SIG-M5 treated with dmso at 0.1 percent for 504 hours (cell line): ENCODE data around the gene EHD3.

ENCODE experiments used
- DNase-seq: peaks from one replicate; lab custom pipeline; 2025; ENCODE audit not compliant: unreplicated experiment; lab: John Stamatoyannopoulos, UW

Gene EHD3

GRCh38 chr2:31233741-31234682, at the start of gene EHD3:
Gene EHD3 (plus strand): TSS chr2:31234152. CDS start chr2:31234622, 470 bp downstream.
- peak; percentile 72 for DNase-seq

GRCh38 chr2:31187166-31187565, 46.8 kb upstream of the EHD3 start:
- no peak for DNase-seq

- DNase-seq: no peak
These were observed 45.8 kb upstream of the EHD3 start for GRCh38 chr2:31188131-31188530.

GRCh38 chr2:31189141-31189540, 44.8 kb upstream of the EHD3 start:
- no peak for DNase-seq

- DNase-seq: no peak
These were observed 43.8 kb upstream of the EHD3 start for GRCh38 chr2:31190188-31190587.

GRCh38 chr2:31191931-31192330, 42.0 kb upstream of the EHD3 start:
- DNase-seq: no peak

- DNase-seq: no peak
These were observed 41.6 kb upstream of the EHD3 start for GRCh38 chr2:31192396-31192795.

GRCh38 chr2:31192851-31193392, 41.0 kb upstream of the EHD3 start:
- DNase-seq: no peak

- DNase-seq: no peak
These were observed 40.1 kb upstream of the EHD3 start for GRCh38 chr2:31193806-31194205.

GRCh38 chr2:31196622-31197021, 37.3 kb upstream of the EHD3 start:
- DNase-seq: no peak

- no peak for DNase-seq
These were observed 36.8 kb upstream of the EHD3 start for GRCh38 chr2:31197166-31197565.

GRCh38 chr2:31197669-31198068, 36.3 kb upstream of the EHD3 start:
- no peak for DNase-seq

GRCh38 chr2:31199206-31199605, 34.7 kb upstream of the EHD3 start:
- DNase-seq: no peak

GRCh38 chr2:31200972-31201371, 33.0 kb upstream of the EHD3 start:
- DNase-seq: no peak

- DNase-seq: no peak
These were observed 31.9 kb upstream of the EHD3 start for GRCh38 chr2:31202041-31202440.

- DNase-seq: no peak
These were observed 31.1 kb upstream of the EHD3 start for GRCh38 chr2:31202833-31203232.

GRCh38 chr2:31203916-31204315, 30.0 kb upstream of the EHD3 start:
- no peak for DNase-seq

GRCh38 chr2:31204783-31205182, 29.2 kb upstream of the EHD3 start:
- DNase-seq: no peak

GRCh38 chr2:31205186-31205585, 28.8 kb upstream of the EHD3 start:
- no peak for DNase-seq

- DNase-seq: no peak
These were observed 28.3 kb upstream of the EHD3 start for GRCh38 chr2:31205613-31206012.

GRCh38 chr2:31207790-31208189, 26.2 kb upstream of the EHD3 start:
- DNase-seq: no peak

GRCh38 chr2:31208240-31208639, 25.7 kb upstream of the EHD3 start:
- DNase-seq: no peak
